Measurements from ENCODE around the gene OSBP.

Gene OSBP

GRCh38 chr11:59615637-59616395 is at the start of gene OSBP:
Gene OSBP, minus strand, starts transcription at chr11:59615774. Its CDS starts 110 bp downstream, at chr11:59615664.
- POLR2A ChIA-PET, result interaction anchor here (0.7 to 2.2 kb wide), 7 partner anchors 28 to 59 kb away, joined by 3 to 13 read pairs (median 3); partner anchors contain the start of gene PATL1
- peak; percentile 11 for TF ChIP-seq CTCF (IDR thresholded peaks at IDR 0.05; ENCODE audit: insufficient read depth, low read length, missing control alignments)
- CTCF ChIA-PET, result interaction anchor here (1.6 to 1.9 kb wide), 3 partner anchors 13 to 50 kb away, joined by 5 to 6 read pairs (median 5); no protein-coding TSS in a partner anchor
- peak; percentile 100 for DNase-seq (ENCODE audit: low read depth, low spot score)
- H3K4me3 ChIP-seq (ENCODE audit: low read depth, low read length), result peak within 1 kb of the TSS; percentile 92

GRCh38 chr11:59660621-59661020 is 45.0 kb upstream of the OSBP start:
- no peak overlapping the region for H3K4me3 ChIP-seq (ENCODE audit: low read depth, low read length)
- no peak for TF ChIP-seq CTCF (IDR thresholded peaks at IDR 0.05; ENCODE audit: insufficient read depth, low read length, missing control alignments)
- POLR2A ChIA-PET, result no interaction called here
- CTCF ChIA-PET, result no interaction called here
- DNase-seq (ENCODE audit: low read depth, low spot score), result no peak

GRCh38 chr11:59659981-59660380 is 44.4 kb upstream of the OSBP start:
- no peak for DNase-seq (ENCODE audit: low read depth, low spot score)
- POLR2A ChIA-PET, result no interaction called here
- TF ChIP-seq CTCF (IDR thresholded peaks at IDR 0.05; ENCODE audit: insufficient read depth, low read length, missing control alignments), result no peak
- H3K4me3 ChIP-seq (ENCODE audit: low read depth, low read length), result no peak overlapping the region
- CTCF ChIA-PET, result no interaction called here

GRCh38 chr11:59658036-59658435 is 42.5 kb upstream of the OSBP start:
- ChIA-PET POLR2A (no interaction called here), CTCF (no interaction called here)
- no peak overlapping the region for H3K4me3 ChIP-seq (ENCODE audit: low read depth, low read length)
- no peak for TF ChIP-seq CTCF (IDR thresholded peaks at IDR 0.05; ENCODE audit: insufficient read depth, low read length, missing control alignments)
- DNase-seq (ENCODE audit: low read depth, low spot score), result no peak

- DNase-seq (ENCODE audit: low read depth, low spot score), result no peak
- ChIA-PET CTCF (no interaction called here), POLR2A (no interaction called here)
- H3K4me3 ChIP-seq (ENCODE audit: low read depth, low read length), result no peak overlapping the region
- no peak for TF ChIP-seq CTCF (IDR thresholded peaks at IDR 0.05; ENCODE audit: insufficient read depth, low read length, missing control alignments)
Observed at GRCh38 chr11:59654893-59655292, 39.3 kb upstream of the OSBP start.

- TF ChIP-seq CTCF (IDR thresholded peaks at IDR 0.05; ENCODE audit: insufficient read depth, low read length, missing control alignments), result no peak
- no peak for DNase-seq (ENCODE audit: low read depth, low spot score)
- no peak overlapping the region for H3K4me3 ChIP-seq (ENCODE audit: low read depth, low read length)
- POLR2A ChIA-PET, result interaction anchor here (0.7 kb wide), 1 partner anchor 31 kb away, joined by 3 read pairs; the partner anchor contains the start of gene OSBP
- CTCF ChIA-PET, result interaction anchor here (1.1 to 1.3 kb wide), 2 partner anchors 12 to 30 kb away, joined by 3 read pairs; no protein-coding TSS in a partner anchor
Observed at GRCh38 chr11:59647245-59647980, 31.8 kb upstream of the OSBP start.

Data from AG04449 (cell line).